ENCODE measurements around the gene PKN3.
A peak's percentile ranks its signal among the peaks of the same experiment; 100 is the strongest.
"Not testable (repeated sequence)": the region's sequence is repeated elsewhere in the genome, so short reads cannot be mapped to it uniquely, and the experiment has no call there.

The PKN3 gene

DNA sequence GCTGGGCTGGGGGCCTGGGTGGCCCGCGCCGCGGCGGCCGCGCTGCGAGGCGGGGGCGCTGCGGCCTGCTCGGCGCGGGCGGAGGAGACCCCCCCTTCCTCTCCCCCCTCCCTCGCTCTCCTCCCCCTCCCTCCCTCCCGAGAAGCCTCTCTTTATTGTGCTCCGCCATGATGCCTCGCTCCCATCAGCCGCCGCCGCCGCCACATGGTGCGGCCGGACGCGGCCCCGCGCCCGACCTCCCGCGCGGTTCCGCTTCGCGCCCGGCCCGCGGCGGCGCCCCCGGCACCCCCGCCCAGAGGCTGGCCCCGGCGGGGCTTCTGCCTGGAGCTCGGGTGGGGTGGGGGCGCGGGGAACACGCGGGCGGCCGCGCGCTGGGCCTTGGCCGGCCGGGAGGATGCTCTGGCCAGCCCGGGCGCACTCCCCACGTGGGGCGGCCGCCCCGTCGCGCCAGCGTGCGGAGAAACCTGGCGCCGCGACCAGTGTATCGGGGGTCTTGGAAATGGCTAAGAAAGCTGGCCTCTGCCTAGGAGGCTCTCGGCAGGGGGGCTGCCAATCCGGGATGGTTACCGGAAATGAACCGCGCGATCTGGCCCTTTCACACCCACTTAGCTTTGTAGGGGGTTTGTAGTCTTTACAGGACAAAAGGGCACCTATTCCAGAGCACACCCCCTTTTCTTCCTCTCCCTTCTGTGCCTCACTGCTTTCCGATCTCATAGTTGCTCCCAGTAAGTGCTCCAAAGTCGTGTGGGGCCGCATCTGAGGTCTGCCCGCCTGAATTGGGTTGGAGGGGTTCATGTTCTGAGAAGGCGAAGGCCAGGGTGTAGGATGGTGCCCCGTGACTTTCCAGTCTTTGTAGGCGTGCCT lies 12.3 kb upstream of the PKN3 start:
- DNase-seq (ENCODE audit: low read depth, low spot score), result no peak
- peak overlapping the region; percentile 81 for H3K27ac ChIP-seq

- no peak for DNase-seq (ENCODE audit: low read depth, low spot score)
- H3K27ac ChIP-seq, result peak overlapping the region; percentile 81
Measured at GRCh38 chr9:128690684-128691034, 11.6 kb upstream of the PKN3 start.

DNA sequence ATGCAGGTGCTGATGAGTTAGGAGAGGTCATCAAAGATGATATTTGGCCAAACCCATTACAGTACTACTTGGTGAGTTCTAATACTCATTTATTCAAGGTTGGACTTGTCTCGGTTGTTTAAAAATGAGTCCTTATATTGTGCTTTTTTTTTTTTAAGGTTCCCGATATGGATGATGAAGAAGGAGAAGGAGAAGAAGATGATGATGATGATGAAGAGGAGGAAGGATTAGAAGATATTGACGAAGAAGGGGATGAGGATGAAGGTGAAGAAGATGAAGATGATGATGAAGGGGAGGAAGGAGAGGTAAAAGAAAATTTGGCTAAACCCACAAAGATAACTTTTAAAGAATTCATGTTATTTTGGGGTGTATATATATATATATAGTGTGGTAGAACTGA lies 8.6 kb upstream of the PKN3 start:
- not testable (repeated sequence) for DNase-seq (ENCODE audit: low read depth, low spot score)

DNA sequence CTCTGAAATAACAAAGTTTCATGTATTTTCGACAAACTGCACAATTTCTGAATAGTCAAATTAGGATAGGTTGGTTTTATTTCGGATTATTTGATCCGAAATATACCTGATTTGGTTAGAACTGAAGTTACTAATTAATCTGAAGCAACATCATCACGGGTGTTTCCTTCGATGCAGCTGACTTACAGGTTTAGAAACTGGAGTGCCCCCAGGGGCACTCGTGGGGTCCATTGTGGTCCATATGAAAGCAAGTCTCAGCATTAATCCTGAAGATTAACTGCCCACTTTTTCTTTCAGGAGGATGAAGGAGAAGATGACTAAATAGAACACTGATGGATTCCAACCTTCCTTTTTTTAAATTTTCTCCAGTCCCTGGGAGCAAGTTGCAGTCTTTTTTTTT lies 8.0 kb upstream of the PKN3 start:
- no peak for DNase-seq (ENCODE audit: low read depth, low spot score)
- no peak overlapping the region for H3K27ac ChIP-seq

More for the DNA sequence above, 8.6 kb upstream of the PKN3 start:
- H3K27ac ChIP-seq, result not testable (repeated sequence)

GRCh38 chr9:128696923-128697707 lies 5.2 kb upstream of the PKN3 start:
- no peak for DNase-seq (ENCODE audit: low read depth, low spot score)
- H3K27ac ChIP-seq, result no peak overlapping the region

DNA sequence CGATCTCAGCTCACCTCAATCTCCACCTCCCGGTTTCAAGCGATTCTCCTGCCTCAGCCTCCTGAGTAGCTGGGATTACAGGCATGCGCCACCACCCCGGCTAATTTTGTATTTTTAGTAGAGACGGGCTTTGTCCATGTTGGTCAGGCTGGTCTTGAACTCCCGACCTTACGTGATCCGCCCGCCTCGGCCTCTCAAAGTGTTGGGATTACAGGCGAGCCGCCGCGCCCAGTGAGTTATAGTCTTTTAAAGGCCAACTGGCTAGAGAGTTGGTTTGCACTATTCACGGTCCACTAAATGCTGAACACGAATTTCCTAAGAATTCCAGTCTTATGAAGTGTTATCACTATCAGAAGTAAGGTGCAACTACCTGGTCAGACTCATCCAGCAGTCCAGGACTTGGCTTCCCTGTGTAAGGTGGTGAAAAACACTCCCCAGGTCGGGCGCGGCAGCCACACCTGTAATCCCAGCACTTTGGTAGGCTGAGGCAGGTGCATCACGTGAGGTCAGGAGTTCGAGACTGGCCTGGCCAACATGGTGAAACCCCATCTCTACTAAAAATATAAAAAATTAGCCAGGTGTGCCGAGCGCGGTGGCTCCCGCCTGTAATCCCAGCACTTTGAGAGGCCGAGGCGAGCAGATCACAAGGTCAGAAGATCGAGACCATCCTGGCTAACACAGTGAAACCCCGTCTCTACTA lies 3.1 kb upstream of the PKN3 start:
- DNase-seq (ENCODE audit: low read depth, low spot score); H3K27ac ChIP-seq: not testable (repeated sequence)

DNA sequence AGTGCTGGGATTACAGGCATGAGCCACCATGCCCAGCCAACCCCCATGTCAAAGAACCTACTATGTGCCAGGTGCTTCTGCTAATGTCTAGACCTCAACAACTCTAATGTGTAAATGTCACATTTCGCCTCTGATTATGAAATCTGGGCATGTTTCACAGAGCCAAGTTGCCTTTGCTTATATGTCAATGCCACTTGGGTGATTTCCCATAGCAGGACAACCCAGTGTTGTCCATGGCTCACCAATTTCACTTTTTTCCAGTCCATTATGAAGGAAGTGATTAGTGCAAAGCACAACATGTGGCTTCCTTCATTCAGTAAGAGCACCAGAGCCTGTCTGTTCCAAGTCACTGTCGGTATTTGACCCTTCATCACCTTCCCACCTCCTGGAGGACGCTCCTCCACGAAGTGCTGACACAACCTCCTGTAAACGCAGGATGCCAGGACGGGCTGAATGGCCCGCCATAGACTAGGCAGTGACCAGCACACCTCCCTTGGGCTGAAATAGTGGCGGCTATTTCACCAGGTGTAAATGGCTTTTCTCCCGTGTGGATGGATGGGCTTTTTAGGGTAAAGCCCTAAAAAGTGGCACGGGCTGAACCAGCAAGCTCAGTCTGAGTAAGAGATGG lies 962 bp upstream of the PKN3 start:
- DNase-seq (ENCODE audit: low read depth, low spot score), result no peak
- no peak overlapping the region for H3K27ac ChIP-seq

DNA sequence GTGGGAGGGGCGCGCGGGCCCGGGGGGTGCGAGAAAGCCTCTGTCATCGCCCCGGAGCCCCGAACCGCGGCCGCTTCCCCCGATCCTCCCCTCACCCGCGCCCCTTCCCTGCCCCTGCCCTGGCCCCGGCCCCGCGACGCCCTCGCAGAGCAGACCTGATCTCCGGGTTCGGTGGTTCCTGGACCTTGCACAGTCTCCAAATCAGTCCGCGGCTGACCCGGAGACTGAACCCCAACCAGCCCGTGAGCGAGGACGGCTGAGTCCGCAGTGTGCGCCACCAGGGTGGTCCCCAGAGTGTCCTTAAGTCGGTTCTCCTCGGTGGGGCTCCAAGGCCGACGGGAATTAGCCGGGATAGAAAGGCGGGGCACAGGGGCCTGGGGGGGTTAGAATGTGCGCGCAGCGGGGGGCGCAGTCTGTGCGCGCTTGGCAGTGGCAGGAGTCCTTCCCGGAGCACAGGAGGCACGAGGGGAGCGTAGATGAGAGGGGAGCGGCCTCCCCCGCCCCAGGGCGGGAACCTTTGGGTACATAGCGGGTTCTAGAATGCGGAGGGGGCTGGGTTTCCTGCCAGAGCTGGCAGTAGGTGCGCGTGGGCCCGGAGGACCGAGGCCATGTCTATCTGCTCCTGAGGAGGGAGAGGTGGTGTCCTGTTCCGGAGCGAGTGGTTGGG lies 779 bp downstream of the PKN3 start:
- DNase-seq (ENCODE audit: low read depth, low spot score), result no peak
- no peak overlapping the region for H3K27ac ChIP-seq

DNA sequence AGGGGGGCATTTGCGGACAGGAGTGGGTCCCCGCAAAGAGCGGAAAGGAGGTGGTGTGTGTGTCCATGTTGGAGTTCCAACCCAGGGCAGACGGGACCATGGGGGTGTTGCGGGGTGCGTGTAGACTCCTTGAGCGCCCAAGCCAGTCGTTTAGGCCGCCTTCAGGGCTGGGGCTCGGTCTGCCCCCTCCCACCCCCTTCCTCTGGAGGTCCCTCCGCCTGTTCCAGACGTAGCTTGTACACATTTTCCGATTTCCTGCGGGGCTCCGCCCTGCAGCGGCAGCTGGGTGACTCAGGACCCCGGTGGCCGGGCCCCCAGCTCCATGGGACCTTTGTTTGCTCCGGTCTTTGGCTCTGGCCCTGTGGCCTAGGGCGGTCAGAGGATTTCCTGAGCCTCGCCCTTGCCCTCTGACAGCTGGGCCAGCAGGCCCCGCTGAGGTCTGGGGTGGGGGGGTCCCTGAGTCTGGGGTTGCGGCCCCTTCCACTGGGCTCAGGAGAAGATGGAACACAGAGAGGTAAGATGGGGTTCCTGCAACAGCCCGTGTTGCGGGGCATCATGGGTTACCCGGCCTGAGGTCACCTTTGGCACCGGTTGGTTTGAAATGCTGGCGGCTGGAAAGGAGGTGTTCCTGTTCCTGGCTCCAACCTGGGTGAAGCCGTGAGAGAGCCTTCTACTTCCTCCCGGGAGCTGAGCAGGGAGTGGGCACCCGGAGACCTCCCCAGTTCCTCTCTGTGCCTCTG lies 1.5 kb downstream of the PKN3 start:
- DNase-seq (ENCODE audit: low read depth, low spot score), result no peak
- no peak overlapping the region for H3K27ac ChIP-seq

DNA sequence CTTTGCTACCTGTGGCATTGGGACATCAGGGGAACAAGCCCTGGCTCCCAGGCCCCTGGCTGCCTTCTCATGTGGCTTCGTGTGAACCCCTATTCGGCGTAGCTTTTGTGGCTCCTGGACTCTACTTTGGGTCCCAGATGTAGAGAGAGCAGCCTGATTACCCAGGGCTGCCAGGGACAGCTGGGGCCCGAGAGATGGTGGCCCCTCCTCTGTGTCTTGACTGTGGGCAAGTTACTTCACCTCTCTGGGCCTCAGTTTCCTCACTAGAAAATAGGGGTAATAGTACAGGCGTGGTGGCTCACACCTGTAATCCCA lies 2.0 kb downstream of the PKN3 start:
- no peak overlapping the region for H3K27ac ChIP-seq
- no peak for DNase-seq (ENCODE audit: low read depth, low spot score)

DNA sequence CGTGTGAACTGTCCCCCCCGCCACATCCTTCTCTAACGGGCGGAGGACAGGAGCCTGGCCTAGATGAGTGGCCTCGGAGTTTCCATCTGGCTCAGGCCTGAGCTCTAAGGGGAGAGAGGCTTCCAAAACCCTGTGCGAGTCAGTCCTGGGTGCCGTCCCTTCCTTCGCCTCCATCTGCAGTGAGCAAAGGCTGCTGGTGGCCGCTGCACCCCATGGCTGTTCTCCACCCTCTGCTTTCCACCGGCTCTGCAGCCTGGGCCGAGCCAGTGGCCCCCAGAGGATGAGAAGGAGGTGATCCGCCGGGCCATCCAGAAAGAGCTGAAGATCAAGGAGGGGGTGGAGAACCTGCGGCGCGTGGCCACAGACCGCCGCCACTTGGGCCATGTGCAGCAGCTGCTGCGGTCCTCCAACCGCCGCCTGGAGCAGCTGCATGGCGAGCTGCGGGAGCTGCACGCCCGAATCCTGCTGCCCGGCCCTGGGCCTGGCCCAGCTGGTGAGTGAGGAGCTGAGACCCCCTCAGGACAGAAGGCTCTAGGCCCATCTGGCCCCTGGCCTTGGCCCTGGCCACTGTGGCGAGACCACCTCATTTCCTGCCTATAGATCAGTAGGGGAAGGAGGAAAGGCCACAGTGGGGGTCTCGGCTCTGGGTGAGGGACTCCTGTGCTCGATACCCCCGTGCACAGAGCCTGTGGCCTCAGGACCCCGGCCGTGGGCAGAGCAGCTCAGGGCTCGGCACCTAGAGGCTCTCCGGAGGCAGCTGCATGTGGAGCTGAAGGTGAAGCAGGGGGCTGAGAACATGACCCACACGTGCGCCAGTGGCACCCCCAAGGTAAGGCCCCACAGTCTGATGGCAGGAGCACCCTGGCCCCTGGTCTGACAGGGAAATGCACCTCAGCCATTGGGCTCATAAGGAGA lies 3.0 kb downstream of the PKN3 start:
- no peak overlapping the region for H3K27ac ChIP-seq
- no peak for DNase-seq (ENCODE audit: low read depth, low spot score)

- no peak for DNase-seq (ENCODE audit: low read depth, low spot score)
- H3K27ac ChIP-seq, result no peak overlapping the region
Measured at GRCh38 chr9:128706045-128706444, 3.7 kb downstream of the PKN3 start.

- no peak overlapping the region for H3K27ac ChIP-seq
- no peak for DNase-seq (ENCODE audit: low read depth, low spot score)
Measured at GRCh38 chr9:128706671-128707381, 4.5 kb downstream of the PKN3 start.

GRCh38 chr9:128707446-128707845 lies 5.1 kb downstream of the PKN3 start:
- no peak overlapping the region for H3K27ac ChIP-seq
- DNase-seq (ENCODE audit: low read depth, low spot score), result no peak

DNA sequence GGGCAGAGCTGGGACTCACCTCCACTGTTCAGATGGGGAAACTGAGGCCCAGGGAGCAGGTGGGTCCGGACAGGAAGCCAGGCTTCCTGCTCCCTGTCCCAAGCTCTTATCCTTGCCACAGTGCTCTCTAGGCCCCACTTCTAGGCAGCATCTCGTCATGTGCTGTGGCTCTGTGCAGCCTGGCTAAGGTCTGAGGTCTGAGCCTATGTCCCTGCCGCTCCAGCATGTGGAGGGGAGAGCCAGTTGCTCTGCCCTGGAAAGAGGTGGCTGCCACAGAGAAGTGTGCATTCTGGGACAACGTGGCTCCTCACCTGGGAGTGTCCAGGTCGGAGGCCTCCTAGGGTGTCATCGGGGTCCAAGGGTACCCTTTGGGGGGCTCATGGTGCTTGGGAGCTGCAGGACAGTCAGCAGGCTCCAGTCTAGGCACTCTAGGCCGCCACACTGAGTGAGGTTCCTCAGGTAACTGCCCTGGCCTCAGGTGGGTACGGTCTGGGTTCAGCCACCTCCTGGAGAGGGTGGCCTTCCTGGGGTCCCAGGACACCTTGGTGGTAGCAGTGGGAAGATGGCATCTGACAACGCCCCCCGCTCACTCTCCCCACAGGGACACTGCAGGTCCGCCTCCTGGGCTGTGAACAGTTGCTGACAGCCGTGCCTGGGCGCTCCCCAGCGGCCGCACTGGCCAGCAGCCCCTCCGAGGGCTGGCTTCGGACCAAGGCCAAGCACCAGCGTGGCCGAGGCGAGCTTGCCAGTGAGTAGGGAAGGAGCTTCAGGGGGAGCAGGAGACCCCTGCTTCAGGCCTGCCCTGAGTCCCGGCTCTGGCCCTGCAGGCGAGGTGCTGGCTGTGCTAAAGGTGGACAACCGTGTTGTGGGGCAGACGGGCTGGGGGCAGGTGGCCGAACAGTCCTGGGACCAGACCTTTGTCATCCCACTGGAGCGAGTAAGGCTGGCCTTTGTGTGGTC lies 10.4 kb downstream of the PKN3 start:
- DNase-seq (ENCODE audit: low read depth, low spot score), result no peak
- no peak overlapping the region for H3K27ac ChIP-seq

DNA sequence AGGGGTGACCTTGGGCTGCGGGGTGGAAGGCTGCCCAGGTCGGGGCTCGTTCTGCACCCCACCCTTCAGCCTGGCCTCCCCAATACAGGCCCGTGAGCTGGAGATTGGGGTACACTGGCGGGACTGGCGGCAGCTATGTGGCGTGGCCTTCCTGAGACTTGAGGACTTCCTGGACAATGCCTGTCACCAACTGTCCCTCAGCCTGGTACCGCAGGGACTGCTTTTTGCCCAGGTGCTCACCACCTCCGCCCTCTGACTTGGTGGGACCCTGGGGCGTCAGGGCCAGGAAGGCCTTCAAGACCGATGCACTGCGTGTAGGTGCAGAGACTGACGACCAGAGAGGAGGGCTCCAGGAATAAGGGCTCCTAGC lies 11.1 kb downstream of the PKN3 start:
- no peak for DNase-seq (ENCODE audit: low read depth, low spot score)
- no peak overlapping the region for H3K27ac ChIP-seq
